Aorta (tissue), 5 donors: Measurements from ENCODE around the gene CDH23. TPM values are rescaled to one million over a fixed set of nuclear protein-coding genes. Genes with fewer than 3 reads are reported as not detected.

Source experiments
- ATAC-seq: fragments of 200-7000 bp; cut with Tn5 transposase; one replicate; pipeline ENCODE4 v1.9.1; 2022; ENCODE audit warnings: moderate library complexity; ENCODE audit not compliant: low FRiP score
- DNase-seq, 2 donors: peaks; one replicate each; pipeline ENCODE4 v3.0.0-alpha.2; 2020
- H3K27ac ChIP-seq, 2 donors: one replicate each; pipeline ENCODE4 v1.5.1; 2013; ENCODE audit warnings: low read length in 2 of 2, mild to moderate bottlenecking in 2 of 2, moderate library complexity in 2 of 2, control low read depth in 1 of 2, inconsistent platforms in 1 of 2, low read depth in 1 of 2
- H3K27me3 ChIP-seq, 2 donors: one replicate each; pipeline ENCODE4 v1.6.1; 2013; ENCODE audit warnings: control low read depth in 1 of 2, low read length in 1 of 2, mild to moderate bottlenecking in 1 of 2, moderate library complexity in 1 of 2; ENCODE audit not compliant: insufficient read depth in 2 of 2, control insufficient read depth in 1 of 2
- H3K36me3 ChIP-seq, 2 donors: one replicate each; pipeline ENCODE4 v1.6.1; 2013; ENCODE audit warnings: control low read depth in 1 of 2, low read length in 1 of 2, mild to moderate bottlenecking in 1 of 2; ENCODE audit not compliant: insufficient read depth in 2 of 2, control insufficient read depth in 1 of 2
- H3K4me1 ChIP-seq, 2 donors: one replicate each; pipeline ENCODE4 v1.6.1; 2013; ENCODE audit warnings: low read length in 2 of 2, control low read depth in 1 of 2, mild to moderate bottlenecking in 1 of 2, moderate library complexity in 1 of 2; ENCODE audit not compliant: insufficient read depth in 2 of 2, control insufficient read depth in 1 of 2
- H3K4me3 ChIP-seq, 2 donors: one replicate each; pipeline ENCODE4 v1.5.1; 2013; ENCODE audit warnings: low read length in 2 of 2, control low read depth in 1 of 2, mild to moderate bottlenecking in 1 of 2
- H3K9me3 ChIP-seq: one replicate; pipeline ENCODE4 v1.6.1; 2013; ENCODE audit warnings: mild to moderate bottlenecking, low read length; ENCODE audit not compliant: control insufficient read depth
- WGBS, 2 donors: extraction: QIAGEN DNeasy Blood & Tissue Kit; methylation state at CpG; one replicate each; pipeline ENCODE4 v1.1.7; 2013; 5-methylcytosine and 5-hydroxymethylcytosine counted together
- intact Hi-C, 2 donors: fragments of 100-400 bp; cut with DNase I; formaldehyde crosslinking; loops; one replicate each; pipeline versions ENCODE4 v1.14.2 to v1.15.0; 2022
- polyA plus RNA-seq, 2 donors: library from polyadenylated mRNA; stranded (reverse); fragments of 200-250 nt; gene quantifications; one replicate each; pipeline ENCODE4 v1.2.3, GENCODE V29; 2013
- total RNA-seq, 2 donors: library from RNA; stranded (reverse); fragmentation: NEBNext Ultra II Directional; extraction: Animal tissue kit (Norgen Biotek cat#: 25700); gene quantifications; one replicate each; pipeline ENCODE4 v1.2.1, GENCODE V29; 2021
- donor health status: healthy with polysubstance abuse.
- donor health status: Bipolar disorder and iron deficiency.
- donor health status: DM: no; HTN: no; CAD: no.
- donor health status: DM: no; HTN: no; CAD: no.
- donor health status: DM: yes; HTN: yes; CAD: no.

Gene CDH23
- total and polyA plus RNA-seq, 4 donors, result 0.50 to 16.6 (median 7.3) TPM

DNA sequence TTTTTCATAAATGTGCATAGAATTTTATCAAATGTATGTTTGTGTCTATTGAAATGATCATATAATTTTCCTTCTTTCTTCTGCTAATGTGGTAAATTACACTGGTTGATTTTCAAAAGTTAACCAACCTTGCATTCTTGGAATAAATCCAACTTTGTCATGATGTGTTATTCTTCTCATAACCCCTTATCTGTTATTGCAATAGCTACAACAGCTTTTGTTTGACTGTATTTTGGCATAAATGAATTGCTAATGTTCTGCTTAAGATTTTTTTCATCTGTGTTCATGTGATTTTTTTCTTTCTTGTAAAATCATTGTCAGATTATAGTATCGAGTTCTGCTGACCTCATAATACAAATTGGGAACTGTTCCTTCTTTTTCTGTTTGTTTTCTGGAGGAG lies 17.6 kb downstream of the CDH23 start:
- Histone ChIP-seq H3K27ac (no peak overlapping the region), H3K36me3 (no peaks in the 10 kb centered on the region), H3K27me3 (no peaks in the 10 kb centered on the region), H3K4me1 (no peaks in the 10 kb centered on the region), H3K9me3 (peaks cover 7% of the 10 kb centered on the region), H3K4me3 (no peak overlapping the region)
- no peak for DNase-seq
- intact Hi-C loops, result no loop called here
- WGBS, 2 donors, result 0 to 5% methylated on average over 1 of the region's 1 CpG
- ATAC-seq, result no peak

DNA sequence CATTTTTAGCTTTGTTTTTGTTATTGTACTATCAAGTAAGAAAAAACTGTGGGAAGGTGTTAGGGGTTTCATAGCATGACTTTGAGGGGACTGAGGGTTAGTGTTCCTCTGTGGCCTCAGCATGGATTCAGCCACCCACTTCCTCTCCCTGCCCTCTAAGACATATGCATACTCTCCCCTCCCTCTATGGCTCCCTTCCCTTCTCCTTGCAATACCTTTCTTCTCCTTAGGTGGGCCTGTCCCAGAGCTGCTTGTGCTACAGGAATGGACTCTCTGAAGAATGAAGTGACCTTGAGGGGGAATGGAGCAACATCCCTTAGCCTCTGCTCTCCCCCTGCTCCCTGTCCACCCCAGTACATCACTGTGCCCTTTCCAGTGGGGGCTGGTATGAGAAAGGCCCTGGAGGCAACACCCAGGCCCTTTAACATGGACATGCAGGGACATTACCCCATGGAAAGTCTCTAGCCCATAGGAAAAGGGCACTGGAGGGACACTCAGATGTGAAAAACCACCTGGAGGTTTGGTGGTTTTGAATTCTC lies 22.4 kb downstream of the CDH23 start:
- Histone ChIP-seq H3K4me1 (no peaks in the 10 kb centered on the region), H3K27ac (no peak overlapping the region), H3K36me3 (no peaks in the 10 kb centered on the region), H3K4me3 (no peak overlapping the region), H3K27me3 (no peaks in the 10 kb centered on the region), H3K9me3 (peaks cover 5% of the 10 kb centered on the region)
- intact Hi-C loops, result no loop called here
- DNase-seq, result no peak
- no peak for ATAC-seq

GRCh38 chr10:71419750-71420149 lies 23.0 kb downstream of the CDH23 start:
- H3K4me3 ChIP-seq, result no peak overlapping the region
- intact Hi-C loops, result no loop called here
- DNase-seq (peak in 1 of 2 donors; percentile 34), ATAC-seq (no peak)
- no peaks in the 10 kb centered on the region for H3K27me3 ChIP-seq
- no peaks in the 10 kb centered on the region for H3K36me3 ChIP-seq
- WGBS, 2 donors, result 82 to 88% methylated on average over 2 of the region's 2 CpGs
- peaks cover 5% of the 10 kb centered on the region for H3K9me3 ChIP-seq
- no peaks in the 10 kb centered on the region for H3K4me1 ChIP-seq
- H3K27ac ChIP-seq, result no peak overlapping the region

DNA sequence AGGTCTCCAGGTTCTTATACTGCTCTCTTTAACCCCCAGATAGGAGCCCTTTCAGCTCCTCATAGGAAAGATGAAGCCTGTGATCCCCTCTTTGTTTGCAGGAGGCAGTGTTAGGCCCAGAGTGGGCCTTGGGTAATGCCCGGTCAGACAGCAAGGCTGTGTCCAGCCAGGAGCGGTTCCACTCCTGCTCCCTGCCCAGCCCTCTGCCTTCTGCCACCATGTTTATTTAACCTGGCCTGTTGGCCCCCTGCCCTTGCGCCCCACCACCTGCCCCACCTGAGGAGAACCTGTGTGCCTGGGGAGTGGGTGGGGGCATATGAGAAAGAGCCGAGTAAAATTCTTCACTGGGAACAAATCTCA lies 24.3 kb downstream of the CDH23 start:
- intact Hi-C loops, result no loop called here

GRCh38 chr10:71423250-71423649 lies 26.5 kb downstream of the CDH23 start:
- Histone ChIP-seq H3K36me3 (no peaks in the 10 kb centered on the region), H3K27me3 (no peaks in the 10 kb centered on the region), H3K27ac (no peak overlapping the region), H3K4me3 (no peak overlapping the region), H3K9me3 (peaks cover 2% of the 10 kb centered on the region), H3K4me1 (no peaks in the 10 kb centered on the region)
- DNase-seq, result peak in 1 of 2 donors; percentile 35
- ATAC-seq, result no peak
- intact Hi-C loops, result no loop called here

More for the DNA sequence above, 24.3 kb downstream of the CDH23 start:
- no peak overlapping the region for H3K4me3 ChIP-seq
- H3K4me1 ChIP-seq, result no peaks in the 10 kb centered on the region
- H3K27ac ChIP-seq, result no peak overlapping the region
- 64 to 74% methylated on average over 4 of the region's 4 CpGs for WGBS, 2 donors
- DNase-seq, result peak in 1 of 2 donors; percentile 53
- H3K27me3 ChIP-seq, result no peaks in the 10 kb centered on the region
- H3K9me3 ChIP-seq, result peaks cover 5% of the 10 kb centered on the region
- ATAC-seq, result no peak
- no peaks in the 10 kb centered on the region for H3K36me3 ChIP-seq

DNA sequence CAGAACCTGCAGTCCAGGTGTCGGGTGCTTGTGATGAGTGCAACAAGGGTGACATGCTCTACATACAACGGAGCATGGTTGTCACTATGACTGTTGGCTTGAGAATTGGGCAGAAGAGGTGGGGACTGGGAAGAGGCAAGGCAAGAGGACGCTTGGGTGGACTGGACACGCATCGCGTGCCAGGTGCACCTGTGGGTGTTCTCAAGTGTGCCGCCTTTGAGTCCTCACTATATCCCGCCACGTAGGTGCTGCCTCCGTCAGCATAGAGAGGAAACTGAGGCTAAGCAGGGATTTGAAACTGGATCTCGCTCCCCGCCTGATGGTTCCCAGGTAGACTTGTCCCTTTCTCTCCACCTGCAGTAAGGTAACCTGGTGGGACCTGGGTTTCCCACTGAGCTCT lies 27.2 kb downstream of the CDH23 start:
- H3K9me3 ChIP-seq, result no peaks in the 10 kb centered on the region
- DNase-seq, result peak in 1 of 2 donors; percentile 46
- no peaks in the 10 kb centered on the region for H3K4me1 ChIP-seq
- no peaks in the 10 kb centered on the region for H3K27me3 ChIP-seq
- no peak overlapping the region for H3K27ac ChIP-seq
- ATAC-seq, result no peak
- H3K36me3 ChIP-seq, result no peaks in the 10 kb centered on the region
- 93 to 94% methylated on average over 12 of the region's 12 CpGs for WGBS, 2 donors
- intact Hi-C loops, result no loop called here
- H3K4me3 ChIP-seq, result no peak overlapping the region

GRCh38 chr10:71424496-71425194 lies 27.9 kb downstream of the CDH23 start:
- H3K27me3 ChIP-seq, result no peaks in the 10 kb centered on the region
- no peak overlapping the region for H3K27ac ChIP-seq
- no peaks in the 10 kb centered on the region for H3K4me1 ChIP-seq
- DNase-seq (no peak), ATAC-seq (no peak)
- H3K9me3 ChIP-seq, result no peaks in the 10 kb centered on the region
- WGBS, 2 donors, result 76 to 78% methylated on average over 9 of the region's 9 CpGs
- H3K4me3 ChIP-seq, result no peak overlapping the region
- H3K36me3 ChIP-seq, result no peaks in the 10 kb centered on the region
- intact Hi-C loops, result no loop called here

DNA sequence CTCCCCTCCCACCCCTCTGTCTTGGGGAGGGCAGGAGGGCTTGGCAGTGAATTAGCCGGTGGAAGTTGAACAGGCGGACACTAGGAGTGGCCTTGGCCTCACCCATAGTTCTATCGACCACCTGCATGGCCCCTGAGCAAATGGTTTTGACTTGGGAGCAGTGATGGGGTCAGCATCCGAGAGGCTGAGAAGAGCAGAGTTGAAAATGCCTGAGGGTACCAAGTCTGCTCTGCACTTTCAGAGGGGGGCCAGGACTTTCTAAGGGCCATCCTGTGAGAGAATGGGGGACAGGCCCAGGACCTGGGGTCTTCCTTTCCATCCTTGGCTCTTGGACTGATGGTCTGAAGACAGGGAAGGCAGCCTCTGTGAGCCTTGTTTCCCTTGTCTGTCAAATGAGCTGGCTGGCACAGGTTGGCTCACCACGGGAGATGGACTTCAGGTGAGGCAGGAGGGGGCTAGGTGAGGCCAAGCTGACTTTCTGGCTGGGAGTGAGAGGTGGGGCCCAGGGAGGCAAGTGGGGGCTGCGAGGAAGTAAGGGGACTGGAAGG lies 29.4 kb downstream of the CDH23 start:
- Histone ChIP-seq H3K4me1 (no peaks in the 10 kb centered on the region), H3K4me3 (no peak overlapping the region), H3K9me3 (no peaks in the 10 kb centered on the region), H3K27me3 (no peaks in the 10 kb centered on the region), H3K36me3 (no peaks in the 10 kb centered on the region), H3K27ac (no peak overlapping the region)
- intact Hi-C loops, result no loop called here
- ATAC-seq (no peak), DNase-seq (no peak)
- 72 to 81% methylated on average over 6 of the region's 6 CpGs for WGBS, 2 donors

GRCh38 chr10:71427246-71427645 lies 30.5 kb downstream of the CDH23 start:
- H3K27ac ChIP-seq, result no peak overlapping the region
- DNase-seq (no peak), ATAC-seq (no peak)
- WGBS, 2 donors, result 71 to 73% methylated on average over 5 of the region's 5 CpGs
- H3K27me3 ChIP-seq, result no peaks in the 10 kb centered on the region
- H3K36me3 ChIP-seq, result no peaks in the 10 kb centered on the region
- no peak overlapping the region for H3K4me3 ChIP-seq
- no peaks in the 10 kb centered on the region for H3K9me3 ChIP-seq
- no peaks in the 10 kb centered on the region for H3K4me1 ChIP-seq
- intact Hi-C loops, result no loop called here
